ENCODE results near the gene IQCE. TPM values are rescaled to one million over a fixed set of nuclear protein-coding genes. Genes with fewer than 3 reads are reported as not detected.

The IQCE gene
- polyA plus RNA-seq, 3 donors = 1.8 to 8.4 (median 3.0) TPM

DNA sequence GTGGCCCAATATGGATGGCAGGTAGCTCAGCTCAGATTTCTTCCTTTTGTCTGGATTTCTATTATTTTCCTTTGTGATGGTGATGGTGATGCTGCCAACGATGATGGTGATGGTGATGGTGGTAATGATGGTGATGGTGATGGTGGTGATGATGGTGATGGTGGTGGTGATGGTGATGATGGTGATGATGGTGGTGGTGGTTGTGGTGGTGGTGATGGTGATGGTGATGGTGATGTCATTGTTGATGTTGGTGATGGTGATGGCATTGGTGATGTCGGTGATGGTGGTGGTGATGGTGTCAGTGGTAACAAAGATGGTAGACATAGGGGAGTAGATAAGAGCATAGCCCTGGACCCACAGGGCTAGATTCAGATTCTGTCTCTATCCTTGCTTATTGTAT is 98.4 kb downstream of the IQCE start:
- no peak overlapping the region for H3K4me2 ChIP-seq (replicated peaks; ENCODE audit: extremely low read depth, low read length, poor library complexity, severe bottlenecking)
- H3K4me3 Mint-ChIP-seq = no peak overlapping the region
- H3K36me3 ChIP-seq (replicated peaks in 1 of 2; ENCODE audit: control insufficient read depth in 1 of 2, insufficient read depth in 2 of 2, low read length in 2 of 2) = peaks cover 76 to 87% of the 10 kb centered on the region in 2 donors
- 100% methylated on average over 2 of the region's 2 CpGs for WGBS (ENCODE audit: insufficient coverage)
- DNase-seq = no peak
- H3K4me1 Mint-ChIP-seq = no peaks in the 10 kb centered on the region
- no peaks in the 10 kb centered on the region for H3K9me3 ChIP-seq (replicated peaks in 1 of 2; ENCODE audit: control insufficient read depth in 1 of 2, insufficient read depth in 1 of 2, low read length in 2 of 2)
- H3K27me3 Mint-ChIP-seq (ENCODE audit: low read depth in 3 of 3) = peaks cover 0 to 2% (median 1%) of the 10 kb centered on the region in 3 donors
- TF ChIP-seq, protein P1, sequence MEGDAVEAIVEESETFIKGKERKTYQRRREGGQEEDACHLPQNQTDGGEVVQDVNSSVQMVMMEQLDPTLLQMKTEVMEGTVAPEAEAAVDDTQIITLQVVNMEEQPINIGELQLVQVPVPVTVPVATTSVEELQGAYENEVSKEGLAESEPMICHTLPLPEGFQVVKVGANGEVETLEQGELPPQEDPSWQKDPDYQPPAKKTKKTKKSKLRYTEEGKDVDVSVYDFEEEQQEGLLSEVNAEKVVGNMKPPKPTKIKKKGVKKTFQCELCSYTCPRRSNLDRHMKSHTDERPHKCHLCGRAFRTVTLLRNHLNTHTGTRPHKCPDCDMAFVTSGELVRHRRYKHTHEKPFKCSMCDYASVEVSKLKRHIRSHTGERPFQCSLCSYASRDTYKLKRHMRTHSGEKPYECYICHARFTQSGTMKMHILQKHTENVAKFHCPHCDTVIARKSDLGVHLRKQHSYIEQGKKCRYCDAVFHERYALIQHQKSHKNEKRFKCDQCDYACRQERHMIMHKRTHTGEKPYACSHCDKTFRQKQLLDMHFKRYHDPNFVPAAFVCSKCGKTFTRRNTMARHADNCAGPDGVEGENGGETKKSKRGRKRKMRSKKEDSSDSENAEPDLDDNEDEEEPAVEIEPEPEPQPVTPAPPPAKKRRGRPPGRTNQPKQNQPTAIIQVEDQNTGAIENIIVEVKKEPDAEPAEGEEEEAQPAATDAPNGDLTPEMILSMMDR (IDR thresholded peaks at IDR 0.05) = no peak
- peaks cover 73% of the 10 kb centered on the region for H4K20me1 ChIP-seq (ENCODE audit: insufficient read depth, low read length)
- H3K36me3 Mint-ChIP-seq = peaks cover 54 to 86% of the 10 kb centered on the region in 2 donors
- H3K9me3 Mint-ChIP-seq = peaks cover 0 to 3% (median 0%) of the 10 kb centered on the region in 7 donors
- no peaks in the 10 kb centered on the region for H3K27me3 ChIP-seq (ENCODE audit: control insufficient read depth in 2 of 2, insufficient read depth in 2 of 2, low read length in 2 of 2)
- no peaks in the 10 kb centered on the region for H3K4me1 ChIP-seq (ENCODE audit: control insufficient read depth in 1 of 2, insufficient read depth in 2 of 2, low read length in 2 of 2)
- intact Hi-C loops (cut with micrococcal nuclease) = no loop called here
- H3K9ac ChIP-seq (ENCODE audit: insufficient read depth, low read length, poor library complexity, severe bottlenecking) = no peak overlapping the region
- H3K79me2 ChIP-seq (ENCODE audit: insufficient read depth, low read length) = no peaks in the 10 kb centered on the region
- no peak overlapping the region for H2AFZ ChIP-seq (ENCODE audit: insufficient read depth, low read depth, low read length, poor library complexity, severe bottlenecking)
- no peak overlapping the region for H3K27ac ChIP-seq (ENCODE audit: low read depth in 1 of 2, low read length in 2 of 2)
- H3K4me3 ChIP-seq (replicated peaks in 1 of 3; ENCODE audit: low read depth in 2 of 3, low read length in 3 of 3) = no peak overlapping the region
- H3K27ac Mint-ChIP-seq = peak overlapping the region in 3 of 7 donors; percentile 1 to 37 (median 2)

DNA sequence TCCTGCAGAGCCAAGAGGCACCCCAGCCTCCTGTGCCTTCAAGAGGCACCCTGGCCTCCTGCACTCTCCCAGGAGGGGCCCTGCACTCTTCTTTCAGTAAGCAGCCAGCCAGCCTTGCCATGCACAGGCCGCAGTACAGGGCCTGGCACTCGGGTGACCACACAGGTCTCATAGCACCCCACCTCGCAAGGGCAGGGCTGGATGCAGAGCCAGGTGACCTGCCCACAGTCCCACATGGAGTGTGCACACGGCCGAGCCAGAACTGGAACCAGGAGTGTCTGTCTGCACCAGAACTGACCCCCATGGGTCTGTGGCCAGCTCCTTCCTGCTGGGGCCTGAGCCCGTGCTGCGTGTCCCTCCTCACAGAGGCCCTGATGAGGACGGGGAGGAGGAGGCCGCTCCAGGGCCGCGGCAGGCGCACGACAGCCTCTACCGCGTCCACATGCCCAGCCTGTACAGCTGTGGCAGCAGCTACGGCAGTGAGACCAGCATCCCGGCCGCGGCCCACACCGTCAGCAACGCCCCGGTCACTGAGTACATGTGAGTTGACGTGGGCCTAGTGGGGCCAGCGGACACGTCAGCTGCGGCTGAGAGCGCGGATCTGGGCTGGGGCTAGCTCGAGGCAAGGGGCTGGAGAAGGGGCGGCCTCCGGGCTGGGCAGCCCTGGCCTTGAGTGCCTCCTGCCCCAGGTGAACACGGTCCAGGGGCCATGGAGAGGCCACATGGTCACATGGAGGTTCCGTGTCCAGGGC is 99.3 kb downstream of the IQCE start:
- H3K27ac Mint-ChIP-seq = no peak overlapping the region
- intact Hi-C loops (cut with micrococcal nuclease) = no loop called here

More for the DNA sequence above, 99.3 kb downstream of the IQCE start:
- Histone ChIP-seq H3K9ac (ENCODE audit: insufficient read depth, low read length, poor library complexity, severe bottlenecking) (no peak overlapping the region), H3K4me1 (ENCODE audit: control insufficient read depth in 1 of 2, insufficient read depth in 2 of 2, low read length in 2 of 2) (no peaks in the 10 kb centered on the region), H3K4me3 (replicated peaks in 1 of 3; ENCODE audit: low read depth in 2 of 3, low read length in 3 of 3) (no peak overlapping the region), H3K27ac (ENCODE audit: low read depth in 1 of 2, low read length in 2 of 2) (no peak overlapping the region), H3K79me2 (ENCODE audit: insufficient read depth, low read length) (no peaks in the 10 kb centered on the region), H4K20me1 (ENCODE audit: insufficient read depth, low read length) (peaks cover 74% of the 10 kb centered on the region), H2AFZ (ENCODE audit: insufficient read depth, low read depth, low read length, poor library complexity, severe bottlenecking) (no peak overlapping the region), H3K9me3 (replicated peaks in 1 of 2; ENCODE audit: control insufficient read depth in 1 of 2, insufficient read depth in 1 of 2, low read length in 2 of 2) (no peaks in the 10 kb centered on the region), H3K4me2 (replicated peaks; ENCODE audit: extremely low read depth, low read length, poor library complexity, severe bottlenecking) (no peak overlapping the region), H3K36me3 (replicated peaks in 1 of 2; ENCODE audit: control insufficient read depth in 1 of 2, insufficient read depth in 2 of 2, low read length in 2 of 2) (peaks cover 73 to 84% of the 10 kb centered on the region in 2 donors), H3K27me3 (ENCODE audit: control insufficient read depth in 2 of 2, insufficient read depth in 2 of 2, low read length in 2 of 2) (no peaks in the 10 kb centered on the region)
- Mint-ChIP-seq H3K4me1 (no peaks in the 10 kb centered on the region), H3K9me3 (peaks cover 0 to 3% (median 0%) of the 10 kb centered on the region in 7 donors), H3K36me3 (peaks cover 51 to 84% of the 10 kb centered on the region in 2 donors), H3K4me3 (no peak overlapping the region), H3K27me3 (ENCODE audit: low read depth in 3 of 3) (peaks cover 0 to 2% (median 1%) of the 10 kb centered on the region in 3 donors)
- no peak for DNase-seq
- TF ChIP-seq, protein P1 (IDR thresholded peaks at IDR 0.05) = no peak
- 98% methylated on average over 25 of the region's 33 CpGs for WGBS (ENCODE audit: insufficient coverage)

Data from CD14-positive monocyte (primary cell).